Tibial nerve (tissue), 4 donors: Measurements from ENCODE around the gene TOP3A. TPM values are rescaled to one million over a fixed set of nuclear protein-coding genes. Genes with fewer than 3 reads are reported as not detected.
A peak's percentile ranks its signal among the peaks of the same experiment; 100 is the strongest.

ENCODE experiments used
- DNase-seq, 2 donors: peaks; one replicate each; pipeline ENCODE4 v3.0.0-alpha.2; 2019; ENCODE audit warnings: low spot score in 2 of 2
- H3K27ac ChIP-seq, 4 donors: fragments of 200-600 bp; sonication (generic) in 3 of 4; one replicate each; pipeline ENCODE4 v1.5.1; 2017 to 2019; ENCODE audit warnings: mild to moderate bottlenecking in 1 of 4
- H3K27me3 ChIP-seq, 2 donors: fragments of 200-600 bp; sonication (generic) in 1 of 2; one replicate each; pipeline versions ENCODE4 v1.5.1 to v1.6.0; 2017 to 2019
- H3K36me3 ChIP-seq, 3 donors: fragments of 200-600 bp; sonication (generic); one replicate each; pipeline ENCODE4 v1.5.1; 2018 to 2019
- H3K4me1 ChIP-seq, 4 donors: fragments of 200-600 bp; sonication (generic) in 3 of 4; one replicate each; pipeline ENCODE4 v1.5.1; 2017 to 2019
- H3K4me3 ChIP-seq, 4 donors: fragments of 200-600 bp; sonication (generic) in 3 of 4; one replicate each; pipeline ENCODE4 v1.5.1; 2017 to 2019; ENCODE audit warnings: mild to moderate bottlenecking in 1 of 4, moderate library complexity in 1 of 4
- H3K9me3 ChIP-seq, 4 donors: fragments of 200-600 bp; sonication (generic) in 3 of 4; one replicate each; pipeline ENCODE4 v1.5.1; 2017 to 2019
- CTCF ChIP-seq, 5 experiments: fragments of 200-600 bp in 3 of 5; fragments of 450-650 bp in 2 of 5; sonication (generic) in 3 of 5; IDR thresholded peaks; one replicate each; pipeline ENCODE4 v1.5.1; 2016 to 2019; ENCODE audit warnings: antibody characterized with exemption in 5 of 5, mild to moderate bottlenecking in 3 of 5, moderate library complexity in 2 of 5
- EP300 ChIP-seq, 2 donors: sonication (generic); formaldehyde crosslinking; IDR thresholded peaks; one replicate each; pipeline ENCODE4 v1.6.1; 2017; ENCODE audit warnings: antibody characterized with exemption in 2 of 2, mild to moderate bottlenecking in 1 of 2
- POLR2A ChIP-seq, 2 donors: fragments of 450-650 bp; IDR thresholded peaks; one replicate each; pipeline ENCODE4 v1.6.1; 2017; ENCODE audit warnings: antibody characterized with exemption in 2 of 2, mild to moderate bottlenecking in 2 of 2, moderate library complexity in 2 of 2
- WGBS, 2 donors: methylation state at CpG; one replicate each; pipeline ENCODE4 v1.1.5; 2018; 5-methylcytosine and 5-hydroxymethylcytosine counted together
- total RNA-seq, 4 donors: library from RNA; depleted of rRNA; stranded (reverse); fragments of >200 nt; gene quantifications; one replicate each; pipeline ENCODE4 v1.1.0, GENCODE V29; 2016

Gene TOP3A, protein sequence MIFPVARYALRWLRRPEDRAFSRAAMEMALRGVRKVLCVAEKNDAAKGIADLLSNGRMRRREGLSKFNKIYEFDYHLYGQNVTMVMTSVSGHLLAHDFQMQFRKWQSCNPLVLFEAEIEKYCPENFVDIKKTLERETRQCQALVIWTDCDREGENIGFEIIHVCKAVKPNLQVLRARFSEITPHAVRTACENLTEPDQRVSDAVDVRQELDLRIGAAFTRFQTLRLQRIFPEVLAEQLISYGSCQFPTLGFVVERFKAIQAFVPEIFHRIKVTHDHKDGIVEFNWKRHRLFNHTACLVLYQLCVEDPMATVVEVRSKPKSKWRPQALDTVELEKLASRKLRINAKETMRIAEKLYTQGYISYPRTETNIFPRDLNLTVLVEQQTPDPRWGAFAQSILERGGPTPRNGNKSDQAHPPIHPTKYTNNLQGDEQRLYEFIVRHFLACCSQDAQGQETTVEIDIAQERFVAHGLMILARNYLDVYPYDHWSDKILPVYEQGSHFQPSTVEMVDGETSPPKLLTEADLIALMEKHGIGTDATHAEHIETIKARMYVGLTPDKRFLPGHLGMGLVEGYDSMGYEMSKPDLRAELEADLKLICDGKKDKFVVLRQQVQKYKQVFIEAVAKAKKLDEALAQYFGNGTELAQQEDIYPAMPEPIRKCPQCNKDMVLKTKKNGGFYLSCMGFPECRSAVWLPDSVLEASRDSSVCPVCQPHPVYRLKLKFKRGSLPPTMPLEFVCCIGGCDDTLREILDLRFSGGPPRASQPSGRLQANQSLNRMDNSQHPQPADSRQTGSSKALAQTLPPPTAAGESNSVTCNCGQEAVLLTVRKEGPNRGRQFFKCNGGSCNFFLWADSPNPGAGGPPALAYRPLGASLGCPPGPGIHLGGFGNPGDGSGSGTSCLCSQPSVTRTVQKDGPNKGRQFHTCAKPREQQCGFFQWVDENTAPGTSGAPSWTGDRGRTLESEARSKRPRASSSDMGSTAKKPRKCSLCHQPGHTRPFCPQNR
- total RNA-seq: 10 to 100 TPM; 47.9 to 92.4 (median 63.5) TPM

DNA sequence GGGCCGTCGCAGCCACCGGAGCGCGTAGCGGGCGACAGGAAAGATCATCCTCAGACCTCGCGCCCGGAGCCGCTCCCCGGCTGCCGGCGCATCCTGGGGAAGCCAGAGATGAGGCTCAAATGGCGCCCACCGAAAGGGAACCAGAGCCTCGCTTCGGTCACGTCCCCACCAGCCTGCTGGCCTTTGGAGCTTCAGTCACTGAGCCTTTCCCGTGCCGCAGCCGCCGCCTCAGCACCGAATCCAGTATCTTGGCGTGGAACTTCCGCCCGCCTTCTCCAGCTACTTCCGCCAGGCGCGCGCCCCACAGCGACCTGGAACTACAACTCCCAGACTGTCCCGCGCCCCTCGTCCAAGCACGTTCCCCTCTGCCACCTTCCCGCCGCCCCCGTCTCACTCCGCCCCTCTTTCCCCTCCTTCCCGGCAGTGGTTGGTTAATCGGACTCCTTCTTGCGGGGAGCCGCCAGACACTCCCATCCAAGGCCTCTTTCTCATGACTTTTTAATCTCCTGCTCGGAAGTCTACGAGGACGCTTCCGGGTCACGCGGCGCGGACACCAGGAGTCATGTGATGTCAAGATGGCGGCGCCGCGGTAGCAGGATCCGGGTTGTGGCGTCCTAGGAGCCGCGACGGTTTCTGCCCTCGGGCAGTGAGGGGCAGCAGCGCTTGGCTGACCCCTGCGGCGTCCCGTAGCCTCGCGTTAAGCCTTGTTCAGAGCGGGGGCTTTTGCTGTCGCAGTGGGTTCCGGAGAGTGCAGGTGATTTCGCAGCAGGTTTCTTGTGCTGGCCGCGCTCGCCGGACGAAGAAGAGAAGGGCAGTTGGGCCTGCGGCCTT is at the start of gene TOP3A, which contains the start of gene SMCR8:
TOP3A (minus strand) TSS at position 264 of the 831 bp plus-strand sequence; CDS start at position 48, 216 bp downstream.
SMCR8 (plus strand) TSS at position 563 of the 831 bp plus-strand sequence. CDS start 497 bp downstream, outside the sequence.
- H3K36me3 ChIP-seq: peaks cover 0 to 55% (median 0%) of the 10 kb centered on the region in 3 donors

DNA sequence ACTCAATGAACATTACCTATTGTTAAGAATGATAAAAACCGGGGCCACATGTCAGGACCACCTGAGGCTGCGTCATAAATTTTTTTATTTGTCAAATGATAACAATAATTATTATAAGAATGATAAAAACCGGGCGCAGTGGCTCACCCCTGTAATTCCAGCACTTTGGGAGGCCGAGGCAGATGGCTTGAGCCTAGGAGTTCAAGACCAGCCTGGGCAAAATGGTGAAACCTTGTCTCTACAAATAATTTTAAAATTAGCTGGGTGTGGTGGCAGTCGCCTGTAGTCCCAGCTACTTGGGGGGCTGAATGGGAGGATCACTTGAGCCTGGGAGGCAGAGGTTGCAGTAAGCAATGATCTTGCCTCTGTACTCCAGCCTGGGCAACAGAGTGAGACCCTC is 49.4 kb upstream of the TOP3A start:
- Histone ChIP-seq H3K9me3 (no peaks in the 10 kb centered on the region), H3K36me3 (peaks cover 0 to 15% (median 0%) of the 10 kb centered on the region in 3 donors), H3K4me3 (peak overlapping the region in 2 of 4 donors; percentile 68 to 88), H3K27me3 (peaks cover 0 to 1% of the 10 kb centered on the region in 2 donors), H3K27ac (peak overlapping the region in 1 of 4 donors; percentile 98), H3K4me1 (peaks cover 0 to 23% (median 0%) of the 10 kb centered on the region in 4 donors)
- no peak for TF ChIP-seq EP300 (IDR thresholded peaks at IDR 0.05)
- no peak for TF ChIP-seq POLR2A (IDR thresholded peaks at IDR 0.05)
- no peak for TF ChIP-seq CTCF (IDR thresholded peaks at IDR 0.05)
- 89 to 90% methylated on average over 6 of the region's 6 CpGs for WGBS, 2 donors
- DNase-seq: no peak

More for the DNA sequence above, at the start of gene TOP3A, which contains the start of gene SMCR8:
- Histone ChIP-seq H3K27me3 (no peaks in the 10 kb centered on the region), H3K4me1 (peaks cover 0 to 76% (median 53%) of the 10 kb centered on the region in 4 donors), H3K4me3 (peak within 1 kb of the TSS; percentile 52 to 91 (median 79)), H3K27ac (peak within 1 kb of the TSS; percentile 81 to 93 (median 88)), H3K9me3 (no peaks in the 10 kb centered on the region)
- peak; percentile 34 to 63 for TF ChIP-seq POLR2A (IDR thresholded peaks at IDR 0.05)
- TF ChIP-seq EP300 (IDR thresholded peaks at IDR 0.05): peak; percentile 87 to 97
- TF ChIP-seq CTCF (IDR thresholded peaks at IDR 0.05): peak in 2 of 5 experiments; percentile 61 to 68
- DNase-seq: peak; percentile 97 to 98
- whole genome bisulfite sequencing, 2 donors: 1% methylated on average over 38 to 64 of the region's 78 CpGs

DNA sequence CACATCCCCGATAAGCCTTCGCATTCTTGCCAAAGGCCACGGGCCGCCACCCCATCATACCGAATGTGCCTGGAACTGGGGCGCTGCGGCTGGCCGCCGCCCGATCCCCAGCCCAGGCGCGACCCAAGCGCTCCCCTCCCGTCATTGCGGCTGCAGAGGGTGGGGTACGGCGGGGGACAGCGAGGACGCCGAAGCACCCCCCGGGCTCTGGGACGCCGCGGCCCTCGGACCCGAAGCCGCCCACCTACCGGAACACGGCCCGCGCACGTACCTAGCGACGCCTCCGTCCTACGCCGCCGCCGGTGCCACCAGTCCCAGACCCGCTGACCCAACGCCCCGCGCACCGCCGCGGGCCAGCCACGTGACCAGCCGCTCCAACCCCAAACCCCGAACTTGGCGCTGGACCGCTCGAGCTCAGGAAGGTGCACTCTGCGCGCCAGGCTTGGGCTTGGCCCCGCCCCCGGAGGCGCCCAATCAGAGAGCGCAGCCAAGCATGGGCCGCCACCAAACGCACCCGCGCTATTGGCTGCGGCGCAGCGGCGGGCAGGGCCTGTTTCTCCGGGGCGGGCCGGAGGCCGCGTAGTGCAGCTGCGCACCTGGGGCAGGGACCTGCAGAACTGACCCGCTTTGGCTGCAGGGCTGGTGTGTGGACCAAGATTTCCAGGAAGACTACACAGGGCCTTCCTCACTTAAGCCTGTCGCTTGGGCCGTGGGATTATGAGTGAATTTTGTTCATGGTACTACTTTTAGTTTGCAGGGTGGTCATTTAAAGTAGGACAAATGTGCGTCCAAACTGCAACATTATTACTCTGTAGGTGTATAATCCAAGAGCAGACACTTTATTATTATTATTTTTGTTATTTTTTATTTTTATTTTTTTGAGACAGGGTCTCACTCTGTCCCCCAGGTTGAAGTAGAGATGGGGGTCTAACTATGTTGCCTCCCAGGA is 48.6 kb upstream of the TOP3A start, which contains the start of gene SHMT1:
SHMT1 (minus strand) TSS at position 450 of the 949 bp plus-strand sequence. CDS start 7,569 bp downstream, outside the sequence.
- Histone ChIP-seq H3K36me3 (peaks cover 0 to 23% (median 0%) of the 10 kb centered on the region in 3 donors), H3K4me3 (peak within 1 kb of the TSS; percentile 68 to 97 (median 84)), H3K4me1 (peaks cover 0 to 26% (median 0%) of the 10 kb centered on the region in 4 donors), H3K27me3 (no peaks in the 10 kb centered on the region), H3K27ac (peak within 1 kb of the TSS; percentile 73 to 98 (median 88)), H3K9me3 (no peaks in the 10 kb centered on the region)
- WGBS, 2 donors: 0 to 1% methylated on average over 16 to 41 of the region's 76 CpGs
- peak; percentile 91 to 93 for DNase-seq
- TF ChIP-seq POLR2A (IDR thresholded peaks at IDR 0.05): peak; percentile 63 to 70
- peak; percentile 48 to 89 for TF ChIP-seq EP300 (IDR thresholded peaks at IDR 0.05)
- TF ChIP-seq CTCF (IDR thresholded peaks at IDR 0.05): peak in 2 of 5 experiments; percentile 26
